HG03439 (cell line): ENCODE data around the gene RAB15.

Experiments
- ATAC-seq: cut with Tn5 transposase; IDR thresholded peaks from one replicate; pipeline ENCODE4 v1.9.1; 2021; ENCODE audit warnings: mild to moderate bottlenecking, moderate library complexity; ENCODE audit not compliant: unreplicated experiment

Gene RAB15

GRCh38 chr14:64971943-64972791 lies at the start of gene RAB15:
Gene RAB15 (minus strand): TSS chr14:64972336. CDS start chr14:64972076, 260 bp downstream.
- peak; percentile 50 for ATAC-seq

- no peak for ATAC-seq
Observed at GRCh38 chr14:65019944-65020566, 47.9 kb upstream of the RAB15 start.

- no peak for ATAC-seq
Observed at GRCh38 chr14:65016471-65016870, 44.3 kb upstream of the RAB15 start.

GRCh38 chr14:65015391-65015790 lies 43.3 kb upstream of the RAB15 start:
- no peak for ATAC-seq

GRCh38 chr14:65012353-65012752 lies 40.2 kb upstream of the RAB15 start:
- ATAC-seq = no peak

- no peak for ATAC-seq
Observed at GRCh38 chr14:65011538-65011937, 39.4 kb upstream of the RAB15 start.

GRCh38 chr14:65010211-65010931 lies 38.2 kb upstream of the RAB15 start:
- ATAC-seq = no peak

GRCh38 chr14:65007202-65007601 lies 35.1 kb upstream of the RAB15 start:
- no peak for ATAC-seq

GRCh38 chr14:65006261-65006721 lies 34.2 kb upstream of the RAB15 start:
- ATAC-seq = no peak

- ATAC-seq = no peak
Observed at GRCh38 chr14:65003394-65003793, 31.3 kb upstream of the RAB15 start.

GRCh38 chr14:65002586-65003210 lies 30.6 kb upstream of the RAB15 start:
- ATAC-seq = no peak

- no peak for ATAC-seq
Observed at GRCh38 chr14:65001723-65002122, 29.6 kb upstream of the RAB15 start.

- ATAC-seq = no peak
Observed at GRCh38 chr14:65000898-65001591, 28.9 kb upstream of the RAB15 start.

GRCh38 chr14:64998455-64998931 lies 26.4 kb upstream of the RAB15 start:
- no peak for ATAC-seq

- ATAC-seq = no peak
Observed at GRCh38 chr14:64997108-64997794, 25.1 kb upstream of the RAB15 start.

GRCh38 chr14:64995291-64995690 lies 23.2 kb upstream of the RAB15 start:
- no peak for ATAC-seq

- ATAC-seq = no peak
Observed at GRCh38 chr14:64994540-64994939, 22.4 kb upstream of the RAB15 start.

- ATAC-seq = no peak
Observed at GRCh38 chr14:64993266-64993930, 21.3 kb upstream of the RAB15 start.

- ATAC-seq = no peak
Observed at GRCh38 chr14:64992328-64992885, 20.3 kb upstream of the RAB15 start.
